OCI-LY7 (cell line): ENCODE measurements around the gene ATP9B.

Source experiments
- EZH2phosphoT487 ChIP-seq: fragments of 200-600 bp; sonication (generic); IDR thresholded peaks from 2 replicates; pipeline ENCODE4 v1.6.1; 2018; ENCODE audit warnings: low read depth, borderline replicate concordance, mild to moderate bottlenecking, mixed run types, antibody characterized with exemption, low read length, moderate library complexity, mixed read lengths
- TF ChIP-seq, protein P1 (sequence below): fragments of 200-600 bp; sonication (generic); conservative IDR thresholded peaks from 2 replicates; pipeline ENCODE4 v1.5.1; 2014; ENCODE audit warnings: mild to moderate bottlenecking, antibody characterized with exemption, low read length, moderate library complexity, mixed read lengths

DNA sequence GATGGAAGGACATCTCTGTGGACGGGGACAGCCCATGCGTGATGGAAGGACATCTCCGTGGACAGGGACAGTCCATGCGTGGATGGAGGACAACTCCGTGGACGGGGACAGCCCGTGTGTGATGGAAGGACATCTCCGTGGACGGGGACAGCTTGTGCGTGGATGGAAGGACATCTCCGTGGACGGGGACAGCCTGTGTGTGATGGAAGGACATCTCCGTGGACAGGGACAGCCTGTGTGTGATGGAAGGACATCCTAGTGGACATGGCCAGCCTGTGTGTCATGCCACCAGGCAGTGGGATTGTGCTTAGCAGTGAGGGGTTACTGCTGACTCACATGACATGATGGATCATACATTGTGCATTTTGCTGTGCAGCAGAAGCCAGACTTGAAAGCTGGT is 296.5 kb downstream of the ATP9B start:
- TF ChIP-seq, protein P1, sequence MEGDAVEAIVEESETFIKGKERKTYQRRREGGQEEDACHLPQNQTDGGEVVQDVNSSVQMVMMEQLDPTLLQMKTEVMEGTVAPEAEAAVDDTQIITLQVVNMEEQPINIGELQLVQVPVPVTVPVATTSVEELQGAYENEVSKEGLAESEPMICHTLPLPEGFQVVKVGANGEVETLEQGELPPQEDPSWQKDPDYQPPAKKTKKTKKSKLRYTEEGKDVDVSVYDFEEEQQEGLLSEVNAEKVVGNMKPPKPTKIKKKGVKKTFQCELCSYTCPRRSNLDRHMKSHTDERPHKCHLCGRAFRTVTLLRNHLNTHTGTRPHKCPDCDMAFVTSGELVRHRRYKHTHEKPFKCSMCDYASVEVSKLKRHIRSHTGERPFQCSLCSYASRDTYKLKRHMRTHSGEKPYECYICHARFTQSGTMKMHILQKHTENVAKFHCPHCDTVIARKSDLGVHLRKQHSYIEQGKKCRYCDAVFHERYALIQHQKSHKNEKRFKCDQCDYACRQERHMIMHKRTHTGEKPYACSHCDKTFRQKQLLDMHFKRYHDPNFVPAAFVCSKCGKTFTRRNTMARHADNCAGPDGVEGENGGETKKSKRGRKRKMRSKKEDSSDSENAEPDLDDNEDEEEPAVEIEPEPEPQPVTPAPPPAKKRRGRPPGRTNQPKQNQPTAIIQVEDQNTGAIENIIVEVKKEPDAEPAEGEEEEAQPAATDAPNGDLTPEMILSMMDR: no peak
- no peak for TF ChIP-seq EZH2phosphoT487
